Measurements from ENCODE around the gene ZNF580. TPM values are rescaled to one million over a fixed set of nuclear protein-coding genes. Genes with fewer than 3 reads are reported as not detected.

Gene ZNF580
- total RNA-seq, 1 donor from 2014 or later, result 37.4 TPM

DNA sequence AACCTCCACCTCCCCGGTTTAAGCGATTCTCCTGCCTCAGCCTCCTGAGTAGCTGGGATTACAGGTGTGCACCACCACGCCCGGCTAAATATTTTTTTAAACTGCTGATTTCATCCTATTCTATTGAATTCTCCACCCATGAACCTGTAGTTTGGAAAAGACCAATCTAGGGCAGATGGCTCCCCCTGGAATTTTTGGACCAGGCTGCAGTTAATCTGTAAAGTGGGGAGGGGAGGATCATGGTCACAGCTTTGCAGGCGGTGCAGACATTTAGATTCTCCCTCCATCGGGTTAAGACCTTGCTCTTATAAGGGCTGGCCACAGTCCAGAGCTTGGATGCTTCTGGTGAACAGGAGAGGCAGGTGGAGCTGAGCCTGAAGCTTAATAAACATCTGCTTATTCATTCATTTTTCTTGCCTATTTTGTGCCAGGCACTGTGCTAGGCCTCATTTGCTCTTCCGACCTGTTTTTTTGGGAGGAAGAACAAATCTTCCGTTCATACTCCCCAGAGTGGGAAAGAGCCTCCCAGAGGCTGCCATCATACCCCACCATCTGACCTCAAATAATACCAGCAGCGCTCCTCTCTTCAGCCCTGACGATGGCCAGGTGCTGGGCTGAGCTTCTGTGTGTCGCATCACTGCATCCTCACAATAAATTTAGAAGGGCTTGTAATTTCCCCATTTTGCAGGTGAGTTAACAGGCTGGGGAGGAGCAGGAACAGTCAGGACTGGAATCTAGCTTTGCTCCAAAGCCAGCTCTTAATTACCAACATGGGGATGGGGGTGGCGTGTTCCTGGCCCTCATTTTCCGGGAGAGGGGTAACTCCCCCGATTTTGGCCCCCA is 6.3 kb downstream of the ZNF580 start:
- Mint-ChIP-seq H3K27ac (peak overlapping the region; percentile 73), H3K9me3 (no peaks in the 10 kb centered on the region), H3K36me3 (peaks cover 4% of the 10 kb centered on the region), H3K4me3 (peak overlapping the region; percentile 89), H3K27me3 (peaks cover 5% of the 10 kb centered on the region), H3K4me1 (ENCODE audit: unreplicated experiment) (peaks cover 18% of the 10 kb centered on the region)
- no peak for DNase-seq (ENCODE audit: extremely low spot score, unreplicated experiment)
- TF ChIP-seq, protein P1, sequence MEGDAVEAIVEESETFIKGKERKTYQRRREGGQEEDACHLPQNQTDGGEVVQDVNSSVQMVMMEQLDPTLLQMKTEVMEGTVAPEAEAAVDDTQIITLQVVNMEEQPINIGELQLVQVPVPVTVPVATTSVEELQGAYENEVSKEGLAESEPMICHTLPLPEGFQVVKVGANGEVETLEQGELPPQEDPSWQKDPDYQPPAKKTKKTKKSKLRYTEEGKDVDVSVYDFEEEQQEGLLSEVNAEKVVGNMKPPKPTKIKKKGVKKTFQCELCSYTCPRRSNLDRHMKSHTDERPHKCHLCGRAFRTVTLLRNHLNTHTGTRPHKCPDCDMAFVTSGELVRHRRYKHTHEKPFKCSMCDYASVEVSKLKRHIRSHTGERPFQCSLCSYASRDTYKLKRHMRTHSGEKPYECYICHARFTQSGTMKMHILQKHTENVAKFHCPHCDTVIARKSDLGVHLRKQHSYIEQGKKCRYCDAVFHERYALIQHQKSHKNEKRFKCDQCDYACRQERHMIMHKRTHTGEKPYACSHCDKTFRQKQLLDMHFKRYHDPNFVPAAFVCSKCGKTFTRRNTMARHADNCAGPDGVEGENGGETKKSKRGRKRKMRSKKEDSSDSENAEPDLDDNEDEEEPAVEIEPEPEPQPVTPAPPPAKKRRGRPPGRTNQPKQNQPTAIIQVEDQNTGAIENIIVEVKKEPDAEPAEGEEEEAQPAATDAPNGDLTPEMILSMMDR (conservative IDR thresholded peaks at IDR 0.05), result no peak

- Mint-ChIP-seq H3K36me3 (peaks cover 3% of the 10 kb centered on the region), H3K4me1 (ENCODE audit: unreplicated experiment) (peaks cover 16% of the 10 kb centered on the region), H3K9me3 (no peaks in the 10 kb centered on the region), H3K27me3 (peaks cover 5% of the 10 kb centered on the region), H3K27ac (peak within 1 kb of the TSS; percentile 73), H3K4me3 (peak within 1 kb of the TSS; percentile 89)
- no peak for DNase-seq (ENCODE audit: extremely low spot score, unreplicated experiment)
- TF ChIP-seq, protein P1 (conservative IDR thresholded peaks at IDR 0.05), result no peak
These were observed 7.2 kb downstream of the ZNF580 start, which contains the start of gene CCDC106 for GRCh38 chr19:55647732-55648584. Gene CCDC106, plus strand, starts transcription at chr19:55648212. Its CDS starts 835 bp downstream, at chr19:55649047.

DNA sequence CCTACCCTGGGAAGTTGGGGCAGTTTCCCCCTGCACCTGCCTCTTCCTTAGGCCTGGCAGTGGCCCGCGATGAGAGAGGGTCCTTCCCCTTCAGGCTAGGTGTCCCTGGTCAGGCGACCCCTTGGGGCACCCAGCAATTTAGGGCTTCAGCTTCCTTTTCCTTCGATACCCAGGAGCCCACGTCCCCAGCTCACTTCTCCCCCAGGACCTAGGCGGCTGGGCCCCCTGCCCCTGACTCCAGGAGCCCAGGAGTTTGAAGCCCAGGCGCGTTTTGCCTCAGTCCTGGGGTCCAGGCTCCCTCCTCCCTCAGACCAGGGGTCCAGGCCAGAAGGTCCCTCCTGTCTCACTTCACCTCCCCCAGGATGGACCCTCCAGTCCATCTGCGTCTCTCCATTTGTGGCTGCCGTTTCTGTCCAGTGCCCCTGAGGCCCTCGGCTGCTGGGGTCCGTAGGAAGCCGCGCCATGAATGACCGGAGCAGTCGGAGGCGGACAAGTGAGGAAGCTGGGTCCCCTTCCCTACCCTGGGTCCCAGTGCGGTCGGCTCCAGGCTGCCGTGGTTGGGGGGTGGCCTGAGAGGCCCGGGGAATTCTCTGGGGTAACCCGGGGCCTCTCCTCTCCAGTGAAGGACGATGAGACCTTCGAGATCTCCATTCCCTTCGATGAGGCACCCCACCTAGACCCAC is 7.9 kb downstream of the ZNF580 start:
- peak overlapping the region; percentile 86 for H3K4me3 Mint-ChIP-seq
- H3K27me3 Mint-ChIP-seq, result no peaks in the 10 kb centered on the region
- TF ChIP-seq, protein P1 (conservative IDR thresholded peaks at IDR 0.05), result no peak
- peaks cover 10% of the 10 kb centered on the region for H3K4me1 Mint-ChIP-seq (ENCODE audit: unreplicated experiment)
- no peaks in the 10 kb centered on the region for H3K9me3 Mint-ChIP-seq
- no peak for DNase-seq (ENCODE audit: extremely low spot score, unreplicated experiment)
- peak overlapping the region; percentile 43 for H3K27ac Mint-ChIP-seq
- no peaks in the 10 kb centered on the region for H3K36me3 Mint-ChIP-seq

DNA sequence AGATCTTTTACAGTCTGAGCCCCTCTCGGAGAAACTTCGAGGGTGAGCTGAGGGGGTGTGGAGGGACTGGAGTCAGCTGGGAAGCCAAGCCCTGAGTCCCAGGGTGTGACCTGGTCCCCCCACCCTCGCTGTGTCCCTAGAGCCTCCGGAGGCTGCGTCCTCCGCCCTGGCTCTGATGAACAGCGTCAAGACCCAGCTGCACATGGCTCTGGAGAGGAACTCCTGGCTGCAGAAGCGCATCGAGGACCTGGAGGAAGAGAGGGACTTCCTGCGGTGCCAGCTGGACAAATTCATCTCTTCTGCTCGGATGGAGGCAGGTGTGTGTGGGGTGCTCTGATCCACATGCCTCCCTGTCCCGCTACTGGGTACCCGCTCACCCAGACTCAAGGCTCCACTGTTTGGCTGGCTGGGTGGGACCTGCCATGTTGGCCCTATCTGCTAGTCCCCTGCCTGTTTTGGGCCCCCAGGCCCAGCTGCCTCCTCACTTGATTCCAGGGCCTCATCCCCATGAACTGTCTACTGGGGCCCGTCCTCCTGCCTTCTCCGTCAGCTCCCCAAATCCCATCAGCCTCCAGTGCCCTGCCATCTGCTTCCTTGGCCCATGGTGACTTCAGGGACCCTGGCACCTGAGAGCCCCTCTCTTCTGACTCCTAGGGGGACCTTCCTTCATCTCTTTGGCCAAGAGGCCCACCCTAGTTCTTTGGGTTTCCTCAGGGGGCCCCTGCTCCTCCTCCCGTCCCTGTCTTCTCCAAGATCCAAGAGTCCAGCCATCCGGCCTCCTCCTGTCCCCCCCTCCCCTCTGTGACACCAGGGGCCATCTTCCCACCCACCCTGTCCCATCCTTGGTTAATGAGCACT is 8.7 kb downstream of the ZNF580 start:
- H3K27me3 Mint-ChIP-seq, result no peaks in the 10 kb centered on the region
- H3K9me3 Mint-ChIP-seq, result no peaks in the 10 kb centered on the region
- DNase-seq (ENCODE audit: extremely low spot score, unreplicated experiment), result no peak
- H3K4me1 Mint-ChIP-seq (ENCODE audit: unreplicated experiment), result peaks cover 10% of the 10 kb centered on the region
- peak overlapping the region; percentile 67 for H3K27ac Mint-ChIP-seq
- peak overlapping the region; percentile 86 for H3K4me3 Mint-ChIP-seq
- H3K36me3 Mint-ChIP-seq, result no peaks in the 10 kb centered on the region
- TF ChIP-seq, protein P1 (conservative IDR thresholded peaks at IDR 0.05), result no peak

Measured in type B pancreatic cell (in vitro differentiated cells).